Measurements from ENCODE around the gene TATDN2. TPM values are rescaled to one million over a fixed set of nuclear protein-coding genes. Genes with fewer than 3 reads are reported as not detected.
A peak's percentile ranks its signal among the peaks of the same experiment; 100 is the strongest.

The TATDN2 gene
- polyA plus RNA-seq, 1 of the 3 experiments (the other 2 are of a cell fraction): 14.7 TPM

- 90% methylated on average over 6 of the region's 6 CpGs for WGBS (ENCODE audit: low lambda C conversion rate)
- peaks cover 18% of the 10 kb centered on the region for H3K79me2 ChIP-seq (ENCODE audit: insufficient read depth)
- H3K4me1 ChIP-seq (ENCODE audit: control insufficient read depth in 1 of 2, insufficient read depth in 2 of 2, low read depth in 1 of 2, low read length in 1 of 2): peaks cover 8% of the 10 kb centered on the region in 2 experiments; a peak in 3 of 4 replicates
- H3K4me3 ChIP-seq (ENCODE audit: low read depth in 2 of 2, low read length in 1 of 2): no peak overlapping the region
- H3K9me2 ChIP-seq: no peaks in the 10 kb centered on the region
- peaks cover 0 to 36% of the 10 kb centered on the region in 2 experiments for H3K36me3 ChIP-seq (replicated peaks in 1 of 2; ENCODE audit: control insufficient read depth in 1 of 2, insufficient read depth in 2 of 2, low read length in 1 of 2)
- TF ChIP-seq NRF1 (IDR thresholded peaks at IDR 0.05; ENCODE audit: low read depth, low read length): no peak
- no peak for TF ChIP-seq POLR2AphosphoS5 (IDR thresholded peaks at IDR 0.05; ENCODE audit: low read depth, low read length)
- no peak for TF ChIP-seq ELF1 (IDR thresholded peaks at IDR 0.05)
- TF ChIP-seq USF1 (IDR thresholded peaks at IDR 0.05; ENCODE audit: borderline replicate concordance, low read depth): no peak
- peaks cover 3% of the 10 kb centered on the region; the same call in 1 of the 2 replicates for H4K20me1 ChIP-seq (ENCODE audit: insufficient read depth)
- POLR2A ChIA-PET: no interaction called here
- no peak overlapping the region for H3K27ac ChIP-seq (ENCODE audit: low read depth in 2 of 2, low read length in 1 of 2)
- H3K9ac ChIP-seq: no peak overlapping the region
- peaks cover 9% of the 10 kb centered on the region for H3F3A ChIP-seq (replicated peaks; ENCODE audit: insufficient read depth)
- no peak overlapping the region for H3K4me2 ChIP-seq
- H3K27me3 ChIP-seq (ENCODE audit: insufficient read depth): no peaks in the 10 kb centered on the region
- H3K9me3 ChIP-seq: peaks cover 15% of the 10 kb centered on the region; the same call in 1 of the 2 replicates
- DNase-seq: no peak
- CTCF ChIA-PET: interaction anchor here (1.4 kb wide), 1 partner anchor 193 kb away, joined by 3 read pairs; no protein-coding TSS in a partner anchor
- H2AFZ ChIP-seq (ENCODE audit: low read depth): no peak overlapping the region
Measured at GRCh38 chr3:10245081-10245712, 3.1 kb upstream of the TATDN2 start.

DNA sequence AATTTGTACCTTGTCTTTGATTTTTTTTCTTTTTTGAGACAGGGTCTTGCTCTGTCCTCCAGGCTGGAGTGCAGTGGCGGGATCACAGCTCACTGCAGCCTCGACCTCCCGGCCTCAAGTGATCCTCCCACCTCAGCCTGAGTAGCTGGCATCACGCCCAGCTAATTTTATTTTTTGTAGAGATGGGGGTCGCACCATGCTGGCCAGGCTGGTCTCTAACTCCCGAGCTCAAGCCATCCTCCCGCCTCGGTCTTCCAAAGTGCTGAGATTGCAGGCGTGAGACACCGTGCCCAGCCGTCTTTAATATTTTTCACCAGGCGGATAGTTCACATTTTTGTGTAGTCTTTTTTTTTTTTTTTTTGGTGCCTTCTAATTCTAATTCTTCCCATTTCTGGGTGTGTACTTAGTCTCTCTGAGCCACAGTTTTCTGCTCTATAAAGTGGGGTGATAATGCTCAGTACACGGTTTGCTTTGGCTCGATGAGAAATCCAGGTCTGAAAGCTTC is 528 bp upstream of the TATDN2 start:
- no peaks in the 10 kb centered on the region for H3K9me2 ChIP-seq
- peak overlapping the region; percentile 76 to 96 for H3K4me3 ChIP-seq (ENCODE audit: low read depth in 2 of 2, low read length in 1 of 2)
- DNase-seq: no peak
- POLR2A ChIA-PET: interaction anchor here (0.8 to 1.3 kb wide), 3 partner anchors 16 to 455 kb away, joined by 4 to 5 read pairs (median 5); partner anchors contain the start of genes ARPC4 and CRELD1
- H3K9me3 ChIP-seq: peaks cover 15% of the 10 kb centered on the region; the same call in 1 of the 2 replicates
- TF ChIP-seq SMC3 (IDR thresholded peaks at IDR 0.05; ENCODE audit: low read depth, low read length) (no peak), EZH2phosphoT487 (IDR thresholded peaks at IDR 0.05; ENCODE audit: borderline replicate concordance, low read depth) (no peak), RXRA (IDR thresholded peaks at IDR 0.05; ENCODE audit: borderline replicate concordance, low read depth) (no peak), FOSL2 (IDR thresholded peaks at IDR 0.05; ENCODE audit: borderline replicate concordance, low read depth) (no peak), ELF1 (IDR thresholded peaks at IDR 0.05) (no peak), RAD21 (IDR thresholded peaks at IDR 0.05; ENCODE audit: low read length) (no peak), FOXM1 (IDR thresholded peaks at IDR 0.05; ENCODE audit: low read depth) (no peak), MEF2A (IDR thresholded peaks at IDR 0.05; ENCODE audit: borderline replicate concordance, low read depth) (no peak), TEAD4 (IDR thresholded peaks at IDR 0.05; ENCODE audit: borderline replicate concordance, insufficient read depth) (no peak)
- TF ChIP-seq, protein P1, sequence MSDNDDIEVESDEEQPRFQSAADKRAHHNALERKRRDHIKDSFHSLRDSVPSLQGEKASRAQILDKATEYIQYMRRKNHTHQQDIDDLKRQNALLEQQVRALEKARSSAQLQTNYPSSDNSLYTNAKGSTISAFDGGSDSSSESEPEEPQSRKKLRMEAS (IDR thresholded peaks at IDR 0.05; ENCODE audit: low read depth): no peak
- CTCF ChIA-PET: interaction anchor here (0.9 to 1.5 kb wide), 4 partner anchors 11 to 491 kb away, joined by 3 to 4 read pairs (median 3); no protein-coding TSS in a partner anchor
- peak overlapping the region; percentile 93 for H3K4me2 ChIP-seq
- no peak overlapping the region for H3K9ac ChIP-seq
- peak overlapping the region; percentile 100 for H2AFZ ChIP-seq (ENCODE audit: low read depth)
- peaks cover 9 to 11% of the 10 kb centered on the region in 2 experiments; a peak in 3 of 4 replicates for H3K4me1 ChIP-seq (ENCODE audit: control insufficient read depth in 1 of 2, insufficient read depth in 2 of 2, low read depth in 1 of 2, low read length in 1 of 2)
- peaks cover 2 to 34% of the 10 kb centered on the region in 2 experiments for H3K36me3 ChIP-seq (replicated peaks in 1 of 2; ENCODE audit: control insufficient read depth in 1 of 2, insufficient read depth in 2 of 2, low read length in 1 of 2)
- H3K27me3 ChIP-seq (ENCODE audit: insufficient read depth): no peaks in the 10 kb centered on the region
- peaks cover 5% of the 10 kb centered on the region; the same call in 1 of the 2 replicates for H4K20me1 ChIP-seq (ENCODE audit: insufficient read depth)
- H3K27ac ChIP-seq (ENCODE audit: low read depth in 2 of 2, low read length in 1 of 2): peak overlapping the region in 1 of 2 experiments; percentile 65; a peak in 2 of 4 replicates
- peaks cover 43% of the 10 kb centered on the region for H3K79me2 ChIP-seq (ENCODE audit: insufficient read depth)
- peaks cover 4% of the 10 kb centered on the region for H3F3A ChIP-seq (replicated peaks; ENCODE audit: insufficient read depth)
- 28% methylated on average over 14 of the region's 14 CpGs for WGBS (ENCODE audit: low lambda C conversion rate)

Data from SK-N-SH (cell line).